Stimulated activated CD8-positive, alpha-beta memory T cell treated with anti-CD3 and anti-CD28 coated beads, Interleukin-7, amount 100 ng/mL, for 48 hours (primary cell): ENCODE measurements around the gene OR10A6.

Experiments
- DNase-seq, 2 donors: peaks; one replicate each; pipeline ENCODE4 v3.0.0-alpha.2; 2020; ENCODE audit warnings: low read depth in 1 of 2; ENCODE audit errors: extremely low read depth in 1 of 2

OR10A6 gene

GRCh38 chr11:7882860-7883259 lies 48.2 kb downstream of the OR10A6 start:
- DNase-seq: no peak
